ENCODE results near the gene EPM2A. TPM values are rescaled to one million over a fixed set of nuclear protein-coding genes. Genes with fewer than 3 reads are reported as not detected.

The EPM2A gene
- total RNA-seq, 1 experiment from 2014 or later = 2.5 TPM

DNA sequence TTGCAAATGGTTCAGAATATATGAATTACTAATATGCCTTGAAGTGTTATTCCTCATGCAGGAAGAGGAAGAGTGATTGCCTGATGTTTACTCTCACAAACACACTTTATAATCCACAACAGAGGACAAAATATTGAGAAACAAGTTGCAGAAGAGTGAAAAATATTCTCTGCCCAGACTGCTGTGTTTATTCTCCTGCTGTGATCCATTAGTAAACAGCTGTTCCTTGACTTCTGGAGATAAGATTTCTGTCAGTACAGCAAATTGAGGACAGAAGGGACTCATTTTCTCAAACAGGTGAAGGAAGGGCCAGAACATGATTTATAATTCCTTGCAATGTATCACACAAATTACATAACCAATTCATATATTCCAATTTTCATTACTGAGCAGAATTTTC is 148.0 kb downstream of the EPM2A start:
- Mint-ChIP-seq H3K4me3 (ENCODE audit: low read depth, unreplicated experiment) (no peak overlapping the region), H3K36me3 (ENCODE audit: insufficient read depth, unreplicated experiment) (no peaks in the 10 kb centered on the region), H3K27me3 (ENCODE audit: unreplicated experiment) (no peaks in the 10 kb centered on the region), H3K4me1 (ENCODE audit: low read depth, unreplicated experiment) (no peaks in the 10 kb centered on the region), H3K9me3 (ENCODE audit: low read depth, unreplicated experiment) (peaks cover 2% of the 10 kb centered on the region), H3K27ac (ENCODE audit: unreplicated experiment) (no peak overlapping the region)
- intact Hi-C loops (cut with micrococcal nuclease; ENCODE audit: unreplicated experiment) = no loop called here
- no peak for DNase-seq
- TF ChIP-seq, protein P1, sequence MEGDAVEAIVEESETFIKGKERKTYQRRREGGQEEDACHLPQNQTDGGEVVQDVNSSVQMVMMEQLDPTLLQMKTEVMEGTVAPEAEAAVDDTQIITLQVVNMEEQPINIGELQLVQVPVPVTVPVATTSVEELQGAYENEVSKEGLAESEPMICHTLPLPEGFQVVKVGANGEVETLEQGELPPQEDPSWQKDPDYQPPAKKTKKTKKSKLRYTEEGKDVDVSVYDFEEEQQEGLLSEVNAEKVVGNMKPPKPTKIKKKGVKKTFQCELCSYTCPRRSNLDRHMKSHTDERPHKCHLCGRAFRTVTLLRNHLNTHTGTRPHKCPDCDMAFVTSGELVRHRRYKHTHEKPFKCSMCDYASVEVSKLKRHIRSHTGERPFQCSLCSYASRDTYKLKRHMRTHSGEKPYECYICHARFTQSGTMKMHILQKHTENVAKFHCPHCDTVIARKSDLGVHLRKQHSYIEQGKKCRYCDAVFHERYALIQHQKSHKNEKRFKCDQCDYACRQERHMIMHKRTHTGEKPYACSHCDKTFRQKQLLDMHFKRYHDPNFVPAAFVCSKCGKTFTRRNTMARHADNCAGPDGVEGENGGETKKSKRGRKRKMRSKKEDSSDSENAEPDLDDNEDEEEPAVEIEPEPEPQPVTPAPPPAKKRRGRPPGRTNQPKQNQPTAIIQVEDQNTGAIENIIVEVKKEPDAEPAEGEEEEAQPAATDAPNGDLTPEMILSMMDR (IDR thresholded peaks at IDR 0.05; ENCODE audit: unreplicated experiment) = no peak
- CTCF ChIA-PET = no interaction called here
- no TSS peak for BruUV-seq (replicated peaks)

DNA sequence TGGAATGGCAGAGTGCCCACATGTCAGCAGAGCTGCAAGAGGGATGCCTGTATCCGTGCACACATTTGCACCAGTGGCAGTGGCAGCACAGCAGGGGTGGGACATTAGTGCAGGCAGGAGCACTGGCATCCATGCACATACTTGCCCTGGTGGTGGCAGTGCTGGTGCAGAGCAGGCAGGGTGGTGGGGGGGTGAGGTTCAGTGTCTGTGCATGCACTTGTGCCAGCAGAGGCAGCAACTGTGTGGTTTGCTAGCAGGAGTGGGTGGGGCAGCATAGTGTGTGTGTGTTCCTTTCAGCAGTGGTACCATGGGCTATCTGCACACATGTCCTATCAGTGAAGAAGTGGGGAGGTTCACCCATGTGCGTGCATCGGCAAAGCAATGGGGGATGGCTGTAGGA is 151.6 kb downstream of the EPM2A start:
- BruUV-seq (replicated peaks) = no TSS peak
- DNase-seq = no peak
- Mint-ChIP-seq H3K27me3 (ENCODE audit: unreplicated experiment) (no peaks in the 10 kb centered on the region), H3K4me1 (ENCODE audit: low read depth, unreplicated experiment) (no peaks in the 10 kb centered on the region), H3K4me3 (ENCODE audit: low read depth, unreplicated experiment) (no peak overlapping the region), H3K27ac (ENCODE audit: unreplicated experiment) (no peak overlapping the region), H3K36me3 (ENCODE audit: insufficient read depth, unreplicated experiment) (no peaks in the 10 kb centered on the region), H3K9me3 (ENCODE audit: low read depth, unreplicated experiment) (peaks cover 2% of the 10 kb centered on the region)
- intact Hi-C loops (cut with micrococcal nuclease; ENCODE audit: unreplicated experiment) = no loop called here
- CTCF ChIA-PET = no interaction called here
- TF ChIP-seq, protein P1 (IDR thresholded peaks at IDR 0.05; ENCODE audit: unreplicated experiment) = no peak

Other genes with a start within 250 kb of the EPM2A start
- 3.6 TPM in 2 replicates for gene FBXO30, start 79.3 kb upstream of the EPM2A start, total RNA-seq (2022)
- 11.1 and 12.7 TPM in 2 replicates for gene SHPRH, start 228.8 kb upstream of the EPM2A start, total RNA-seq (2022)